IMR-90 (cell line): ENCODE measurements around the gene MAML1. TPM values are rescaled to one million over a fixed set of nuclear protein-coding genes. Genes with fewer than 3 reads are reported as not detected.
A peak's percentile ranks its signal among the peaks of the same experiment; 100 is the strongest.

Source experiments
- ATAC-seq: fragments of 200-7000 bp; cut with Tn5 transposase; 2 replicates; pipeline ENCODE4 v1.9.1; 2020; ENCODE audit warnings: low read depth, mild to moderate bottlenecking, moderate library complexity
- BruUV-seq: library from RNA; stranded (reverse); fragments of 400-500 nt; replicated peaks from 2 replicates; lab custom pipeline; 2021; lab: Mats Ljungman, UMichigan
- CTCF ChIA-PET: fragments of 300-600 bp; formaldehyde crosslinking; extraction: SDS; loops from one replicate; lab custom pipeline; 2021; ENCODE audit warnings: antibody characterized with exemption; lab: Yijun Ruan, JAX
- POLR2A ChIA-PET: fragments of 300-600 bp; sonication (Branson Sonifier 250); formaldehyde crosslinking; loops from one replicate; lab custom pipeline; 2022; ENCODE audit warnings: antibody characterized with exemption; ENCODE audit not compliant: unreplicated experiment; lab: Charles Lee
- DNase-seq: peaks from one replicate; pipeline ENCODE4 v3.0.0; 2013
- H2AFZ ChIP-seq: replicated peaks from 2 replicates; pipeline ENCODE3; 2013; ENCODE audit warnings: low read length, mild to moderate bottlenecking; ENCODE audit not compliant: poor library complexity
- H2AK5ac ChIP-seq: 2 replicates; pipeline ENCODE4 v1.6.1; 2013; ENCODE audit warnings: low read depth, low read length, inconsistent platforms
- H2AK9ac ChIP-seq: replicated peaks from 2 replicates; pipeline ENCODE3; 2013; ENCODE audit warnings: mild to moderate bottlenecking, low read depth, low read length, moderate library complexity; ENCODE audit not compliant: poor library complexity
- H2BK120ac ChIP-seq: 2 replicates; pipeline ENCODE4 v1.6.1; 2013; ENCODE audit warnings: low read depth, low read length, inconsistent platforms
- H2BK15ac ChIP-seq: 3 replicates; pipeline ENCODE4 v1.6.1; 2013; ENCODE audit warnings: low read depth, low read length, inconsistent platforms
- H2BK20ac ChIP-seq: 2 replicates; pipeline ENCODE4 v1.6.1; 2013; ENCODE audit warnings: low read depth, mild to moderate bottlenecking, inconsistent platforms, low read length, moderate library complexity
- H2BK5ac ChIP-seq: 2 replicates; pipeline ENCODE4 v1.6.1; 2013; ENCODE audit warnings: mild to moderate bottlenecking, low read depth, low read length, inconsistent platforms; ENCODE audit not compliant: poor library complexity, severe bottlenecking
- H3K14ac ChIP-seq: replicated peaks from 2 replicates; pipeline ENCODE4 v1.6.1; 2013; ENCODE audit warnings: low read depth, low read length, inconsistent platforms
- H3K18ac ChIP-seq: 2 replicates; pipeline ENCODE4 v1.6.1; 2013; ENCODE audit warnings: low read depth, low read length, control low read depth
- H3K23ac ChIP-seq: 2 replicates; pipeline ENCODE4 v1.6.1; 2013; ENCODE audit warnings: low read depth, low read length, inconsistent platforms
- H3K27ac ChIP-seq: 2 replicates; pipeline ENCODE4 v1.5.1; 2013; ENCODE audit warnings: mild to moderate bottlenecking, control low read depth, low read length; ENCODE audit not compliant: insufficient read depth
- H3K27me3 ChIP-seq: 2 replicates; pipeline ENCODE4 v1.6.1; 2013; ENCODE audit warnings: low read length; ENCODE audit not compliant: control insufficient read depth, insufficient read depth
- H3K36me3 ChIP-seq: 2 replicates; pipeline ENCODE4 v1.6.1; 2013; ENCODE audit warnings: low read length, mixed read lengths; ENCODE audit not compliant: control insufficient read depth, insufficient read depth
- H3K4ac ChIP-seq: 2 replicates; pipeline ENCODE4 v1.6.1; 2013; ENCODE audit warnings: low read depth, low read length, inconsistent platforms
- H3K4me1 ChIP-seq: 2 replicates; pipeline ENCODE4 v1.6.1; 2013; ENCODE audit warnings: low read length, mixed read lengths; ENCODE audit not compliant: control insufficient read depth, insufficient read depth
- H3K4me2 ChIP-seq: 2 replicates; pipeline ENCODE4 v1.6.1; 2013; ENCODE audit warnings: low read depth, mild to moderate bottlenecking, control low read depth, low read length, moderate library complexity
- H3K4me3 ChIP-seq: 2 replicates; pipeline ENCODE4 v1.5.1; 2013; ENCODE audit warnings: low read depth, mild to moderate bottlenecking, control low read depth, low read length, moderate library complexity; ENCODE audit not compliant: insufficient read depth
- H3K56ac ChIP-seq: 2 replicates; pipeline ENCODE4 v1.6.1; 2013; ENCODE audit warnings: low read length, inconsistent platforms; ENCODE audit not compliant: insufficient read depth; ENCODE audit errors: extremely low read depth
- H3K79me1 ChIP-seq, 2 experiments: 2 replicates each; pipeline ENCODE4 v1.6.1; 2013; ENCODE audit warnings: low read length in 2 of 2, inconsistent platforms in 1 of 2, low read depth in 1 of 2
- H3K9ac ChIP-seq: 2 replicates; pipeline ENCODE4 v1.6.1; 2013; ENCODE audit warnings: low read depth, low read length, control low read depth
- H3K9me1 ChIP-seq: 2 replicates; pipeline ENCODE4 v1.6.1; 2013; ENCODE audit warnings: low read length, inconsistent platforms; ENCODE audit not compliant: insufficient read depth
- H3K9me3 ChIP-seq: 2 replicates; pipeline ENCODE4 v1.6.1; 2013; ENCODE audit warnings: low read length; ENCODE audit not compliant: control insufficient read depth, insufficient read depth
- H4K20me1 ChIP-seq: 2 replicates; pipeline ENCODE4 v1.6.1; 2013; ENCODE audit warnings: low read length, inconsistent platforms; ENCODE audit not compliant: insufficient read depth
- H4K5ac ChIP-seq: 2 replicates; pipeline ENCODE4 v1.6.1; 2013; ENCODE audit warnings: mild to moderate bottlenecking, low read depth, low read length, control low read depth
- H4K8ac ChIP-seq, 2 experiments: 2 replicates each; pipeline ENCODE4 v1.6.1; 2013; ENCODE audit warnings: low read depth in 2 of 2, low read length in 2 of 2, control low read depth in 1 of 2, inconsistent platforms in 1 of 2
- H4K91ac ChIP-seq: 2 replicates; pipeline ENCODE4 v1.6.1; 2013; ENCODE audit warnings: low read depth, low read length, inconsistent platforms; ENCODE audit not compliant: insufficient read depth
- BHLHE40 ChIP-seq: fragments of 150-350 bp; IDR thresholded peaks from 2 replicates; pipeline ENCODE4 v1.6.1; 2016; ENCODE audit warnings: mild to moderate bottlenecking, low read depth, low read length
- MAZ ChIP-seq: IDR thresholded peaks from 2 replicates; pipeline ENCODE4 v1.6.1; 2012; ENCODE audit warnings: low read depth, mild to moderate bottlenecking, low read length, improper control_type of control experiment, moderate library complexity, borderline replicate concordance
- WGBS, 2 experiments: methylation state at CpG; one replicate each; pipeline versions ENCODE4 v1.1.5 to v1.1.7; 2013; ENCODE audit warnings: missing lambda C conversion rate in 2 of 2; ENCODE audit not compliant: insufficient read length in 1 of 2; ENCODE audit errors: extremely low coverage in 2 of 2; 5-methylcytosine and 5-hydroxymethylcytosine counted together
- dilution Hi-C: fragments of 300-500 bp; cut with HindIII; formaldehyde crosslinking; loops from one replicate; pipeline ENCODE4 v1.14.3; 2018; ENCODE audit warnings: low sequenced_read_pairs; ENCODE audit not compliant: unreplicated experiment
- in situ Hi-C: fragments of 300-500 bp; cut with MboI; formaldehyde crosslinking; loops from 3 replicates; pipeline ENCODE4 v1.14.3; 2019; ENCODE audit warnings: low sequenced_read_pairs, inconsistent platforms, mixed read lengths
- intact Hi-C: fragments of 100-400 bp; cut with micrococcal nuclease; formaldehyde crosslinking; loops from 2 replicates; pipeline ENCODE4 v1.10.0; 2022
- polyA plus RNA-seq, 3 experiments: library from polyadenylated mRNA; depleted of rRNA; stranded (reverse); fragments of >200 nt; gene quantifications; 2 replicates each; pipeline ENCODE4 v1.2.3, GENCODE V29; 2012; ENCODE audit warnings: low replicate concordance in 1 of 3
- total RNA-seq: library from RNA; depleted of rRNA; stranded (reverse); fragments of >200 nt; gene quantifications from 2 replicates; pipeline ENCODE4 v1.2.3, GENCODE V29; 2012

MAML1 gene
- total and polyA plus RNA-seq, 2 of the 4 experiments (the other 2 are of a cell fraction): 4.7 to 10.2 TPM

DNA sequence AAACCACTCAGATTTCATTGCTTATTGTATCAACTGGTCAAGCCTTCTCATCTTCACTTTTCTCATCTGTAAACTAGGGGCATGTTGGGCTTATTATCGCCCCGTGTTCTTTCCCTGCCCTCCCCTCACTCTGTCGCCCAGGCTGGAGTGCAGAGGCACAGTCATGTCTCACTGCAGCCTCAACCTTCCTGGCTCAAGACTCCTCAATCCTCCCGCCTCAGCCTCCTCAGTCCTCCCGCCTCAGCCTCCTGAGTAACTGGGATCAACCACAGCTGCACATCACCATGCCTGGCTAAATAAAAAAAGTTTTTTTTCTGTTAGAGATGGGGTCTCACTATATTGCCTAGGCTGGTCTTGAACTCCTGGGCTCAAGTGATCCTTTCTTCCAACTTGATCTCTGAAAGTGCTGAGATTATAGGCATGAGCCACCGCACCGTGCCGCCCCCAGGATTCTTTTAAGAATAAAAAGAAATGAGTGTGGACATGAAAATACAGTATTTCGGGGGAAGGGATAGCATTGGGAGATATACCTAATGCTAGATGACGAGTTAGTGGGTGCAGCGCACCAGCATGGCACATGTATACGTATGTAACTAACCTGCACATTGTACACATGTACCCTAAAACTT is 2.0 kb downstream of the MAML1 start:
- peaks cover 5% of the 10 kb centered on the region for H3K36me3 ChIP-seq
- peak overlapping the region; percentile 91 for H3K4me2 ChIP-seq
- in situ Hi-C loops: no loop called here
- H2AFZ ChIP-seq: no peak overlapping the region
- H4K8ac ChIP-seq: peak overlapping the region in 1 of 2 experiments; percentile 12; a peak in 1 of 4 replicates
- no peak overlapping the region; the same call in 1 of the 2 replicates for H3K56ac ChIP-seq
- H3K4ac ChIP-seq: 0 out of 2 replicates have a peak overlapping the region, but pooled peaks have one; percentile 25
- H2BK15ac ChIP-seq: no peak overlapping the region
- ChIA-PET CTCF (no interaction called here), POLR2A (no interaction called here)
- peaks cover 11% of the 10 kb centered on the region for H3K4me1 ChIP-seq
- no peak overlapping the region for H4K91ac ChIP-seq
- no peak overlapping the region for H2AK9ac ChIP-seq
- H2BK20ac ChIP-seq: no peak overlapping the region
- DNase-seq: no peak
- H4K5ac ChIP-seq: no peak overlapping the region
- H3K23ac ChIP-seq: peak overlapping the region; percentile 31
- 34% methylated on average over 3 of the region's 12 CpGs; no CpG with 5 or more reads in 1 of the 2 experiments for WGBS, 2 experiments
- no peak overlapping the region for H3K18ac ChIP-seq
- H3K9me3 ChIP-seq: no peaks in the 10 kb centered on the region
- H3K79me1 ChIP-seq: peaks cover 3 to 39% of the 10 kb centered on the region in 2 experiments; a peak in 3 of 4 replicates
- dilution Hi-C loops: no loop called here
- H3K14ac ChIP-seq: no peak overlapping the region; the same call in 1 of the 2 replicates
- H3K9me1 ChIP-seq: no peaks in the 10 kb centered on the region; the same call in none of the 2 replicates
- peak overlapping the region; percentile 93; the same call in 1 of the 2 replicates for H3K4me3 ChIP-seq
- ATAC-seq: no peak
- H4K20me1 ChIP-seq: peaks cover 63% of the 10 kb centered on the region
- H3K27ac ChIP-seq: no peak overlapping the region
- no peaks in the 10 kb centered on the region for H3K27me3 ChIP-seq
- H2AK5ac ChIP-seq: no peak overlapping the region
- TF ChIP-seq MAZ: no peak
- no peak for TF ChIP-seq BHLHE40
- H2BK5ac ChIP-seq: no peak overlapping the region
- intact Hi-C loops: loop anchor here (5.0 kb wide), 1 partner anchor 37 kb away; the partner anchor contains the start of gene CANX
- H3K9ac ChIP-seq: peak overlapping the region; percentile 79; the same call in 1 of the 2 replicates
- BruUV-seq: no TSS peak
- no peak overlapping the region for H2BK120ac ChIP-seq
